Left ventricle myocardium inferior (tissue), 1 donor: Measurements from ENCODE around the gene MAN1C1. TPM values are rescaled to one million over a fixed set of nuclear protein-coding genes. Genes with fewer than 3 reads are reported as not detected.

Experiments used
- DNase-seq: peaks from one replicate; pipeline ENCODE4 v3.0.0-alpha.2; 2020
- H3K27ac ChIP-seq: fragments of 200-600 bp; replicated peaks from 2 replicates; pipeline ENCODE4 v1.8.0; 2021
- H3K27me3 ChIP-seq: fragments of 200-600 bp; 2 replicates; pipeline ENCODE4 v1.8.0; 2021; ENCODE audit warnings: low read depth
- H3K36me3 ChIP-seq: fragments of 200-600 bp; 2 replicates; pipeline ENCODE4 v1.8.0; 2021
- H3K4me1 ChIP-seq: fragments of 200-600 bp; 2 replicates; pipeline ENCODE4 v1.8.0; 2021
- H3K4me3 ChIP-seq: fragments of 200-600 bp; 2 replicates; pipeline ENCODE4 v1.8.0; 2021; ENCODE audit warnings: mild to moderate bottlenecking, moderate library complexity
- H3K9me3 ChIP-seq: fragments of 200-600 bp; replicated peaks from 2 replicates; pipeline ENCODE4 v1.8.0; 2021
- intact Hi-C: fragments of 100-400 bp; cut with micrococcal nuclease; formaldehyde crosslinking; loops from one replicate; pipeline ENCODE4 v1.11.0; 2022
- total RNA-seq: library from RNA; stranded (reverse); fragmentation: NEBNext Ultra II Directional; extraction: Animal tissue kit (Norgen Biotek cat#: 25700); gene quantifications from one replicate; pipeline ENCODE4 v1.2.1, GENCODE V29; 2021
- TF ChIP-seq, protein P1 (sequence below): fragments of 200-600 bp; IDR thresholded peaks from 2 replicates; pipeline ENCODE4 v1.8.0; 2021; ENCODE audit warnings: antibody characterized with exemption, mild to moderate bottlenecking, borderline replicate concordance
- donor health status: DM: no; HTN: yes; CAD: no; lungs with severe emphysema.

Gene MAN1C1
- total RNA-seq, 1 donor from 2014 or later = 18.0 TPM

GRCh38 chr1:25760122-25760719, 143.6 kb downstream of the MAN1C1 start:
- H3K36me3 ChIP-seq = peaks cover 2% of the 10 kb centered on the region
- DNase-seq = no peak
- H3K4me1 ChIP-seq = peaks cover 11% of the 10 kb centered on the region
- TF ChIP-seq, protein P1, sequence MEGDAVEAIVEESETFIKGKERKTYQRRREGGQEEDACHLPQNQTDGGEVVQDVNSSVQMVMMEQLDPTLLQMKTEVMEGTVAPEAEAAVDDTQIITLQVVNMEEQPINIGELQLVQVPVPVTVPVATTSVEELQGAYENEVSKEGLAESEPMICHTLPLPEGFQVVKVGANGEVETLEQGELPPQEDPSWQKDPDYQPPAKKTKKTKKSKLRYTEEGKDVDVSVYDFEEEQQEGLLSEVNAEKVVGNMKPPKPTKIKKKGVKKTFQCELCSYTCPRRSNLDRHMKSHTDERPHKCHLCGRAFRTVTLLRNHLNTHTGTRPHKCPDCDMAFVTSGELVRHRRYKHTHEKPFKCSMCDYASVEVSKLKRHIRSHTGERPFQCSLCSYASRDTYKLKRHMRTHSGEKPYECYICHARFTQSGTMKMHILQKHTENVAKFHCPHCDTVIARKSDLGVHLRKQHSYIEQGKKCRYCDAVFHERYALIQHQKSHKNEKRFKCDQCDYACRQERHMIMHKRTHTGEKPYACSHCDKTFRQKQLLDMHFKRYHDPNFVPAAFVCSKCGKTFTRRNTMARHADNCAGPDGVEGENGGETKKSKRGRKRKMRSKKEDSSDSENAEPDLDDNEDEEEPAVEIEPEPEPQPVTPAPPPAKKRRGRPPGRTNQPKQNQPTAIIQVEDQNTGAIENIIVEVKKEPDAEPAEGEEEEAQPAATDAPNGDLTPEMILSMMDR = no peak
- intact Hi-C loops = no loop called here
- no peak overlapping the region for H3K4me3 ChIP-seq
- no peaks in the 10 kb centered on the region for H3K27me3 ChIP-seq
- H3K9me3 ChIP-seq = no peaks in the 10 kb centered on the region
- no peak overlapping the region for H3K27ac ChIP-seq

DNA sequence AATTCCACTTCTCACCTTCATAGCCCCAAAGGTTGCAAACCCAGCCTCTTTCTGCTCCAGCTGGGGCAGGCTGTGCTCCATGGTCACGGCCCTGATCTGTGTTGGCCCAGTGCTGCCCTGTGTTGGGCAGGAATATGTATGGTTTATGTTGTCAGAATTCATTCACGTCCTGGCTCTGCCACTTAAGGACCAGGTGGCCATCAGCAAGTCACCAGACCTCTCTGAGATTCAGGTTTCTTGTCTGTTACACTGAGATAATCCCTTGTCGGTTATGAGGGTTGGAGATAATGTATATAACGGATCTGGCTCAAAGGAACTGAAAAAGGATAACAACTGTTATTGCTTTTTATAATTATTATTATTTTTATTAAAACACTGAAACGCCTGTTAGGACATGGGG, 144.3 kb downstream of the MAN1C1 start:
- no peak overlapping the region for H3K27ac ChIP-seq
- no peak overlapping the region for H3K4me3 ChIP-seq
- H3K4me1 ChIP-seq = peaks cover 18% of the 10 kb centered on the region
- no peaks in the 10 kb centered on the region for H3K36me3 ChIP-seq
- no peak for DNase-seq
- H3K27me3 ChIP-seq = no peaks in the 10 kb centered on the region
- TF ChIP-seq, protein P1 = no peak
- intact Hi-C loops = no loop called here
- H3K9me3 ChIP-seq = no peaks in the 10 kb centered on the region

DNA sequence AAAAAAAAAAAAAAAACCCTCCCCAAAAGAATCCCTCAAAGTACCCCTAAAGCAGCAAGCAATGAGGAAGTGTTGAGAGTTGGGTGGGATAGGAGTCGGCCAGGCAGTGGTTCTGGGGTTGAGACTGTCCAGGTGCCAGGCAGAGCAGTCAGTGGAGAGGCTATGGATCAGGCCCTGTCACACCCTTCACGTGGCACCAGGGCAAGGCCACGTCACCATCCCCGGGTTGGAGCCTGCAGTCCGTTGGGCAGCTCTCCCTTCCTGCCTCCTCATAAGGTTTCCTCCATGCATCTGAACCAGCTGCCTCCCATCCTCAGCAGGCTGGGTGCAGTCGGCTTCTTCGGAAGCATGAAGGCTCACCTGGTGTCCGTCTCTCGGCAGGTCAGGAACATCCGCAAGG, 146.9 kb downstream of the MAN1C1 start:
- Histone ChIP-seq H3K27me3 (no peaks in the 10 kb centered on the region), H3K4me1 (peaks cover 28% of the 10 kb centered on the region), H3K9me3 (no peaks in the 10 kb centered on the region), H3K27ac (no peak overlapping the region), H3K36me3 (no peaks in the 10 kb centered on the region), H3K4me3 (no peak overlapping the region)
- TF ChIP-seq, protein P1 = no peak
- DNase-seq = no peak
- intact Hi-C loops = no loop called here

GRCh38 chr1:25765136-25765922, 148.7 kb downstream of the MAN1C1 start:
- Histone ChIP-seq H3K4me1 (peaks cover 35% of the 10 kb centered on the region), H3K27me3 (no peaks in the 10 kb centered on the region), H3K9me3 (no peaks in the 10 kb centered on the region), H3K27ac (peak overlapping the region; percentile 40), H3K4me3 (no peak overlapping the region), H3K36me3 (no peaks in the 10 kb centered on the region)
- intact Hi-C loops = no loop called here
- TF ChIP-seq, protein P1 = no peak
- DNase-seq = no peak

GRCh38 chr1:25765923-25766589, 149.5 kb downstream of the MAN1C1 start:
- Histone ChIP-seq H3K9me3 (no peaks in the 10 kb centered on the region), H3K4me3 (no peak overlapping the region), H3K4me1 (peaks cover 40% of the 10 kb centered on the region), H3K36me3 (no peaks in the 10 kb centered on the region), H3K27me3 (no peaks in the 10 kb centered on the region), H3K27ac (peak overlapping the region; percentile 40)
- TF ChIP-seq, protein P1 = no peak
- intact Hi-C loops = no loop called here
- no peak for DNase-seq
